Left renal cortex interstitium (tissue), 4 donors: ENCODE results near the gene ZNF628. TPM values are rescaled to one million over a fixed set of nuclear protein-coding genes. Genes with fewer than 3 reads are reported as not detected.
"Not testable (repeated sequence)": the region's sequence is repeated elsewhere in the genome, so short reads cannot be mapped to it uniquely, and the experiment has no call there.

ENCODE experiments used
- DNase-seq, 4 donors: peaks; one replicate each; pipeline ENCODE4 v3.0.0-alpha.2; 2013; ENCODE audit warnings: low read depth in 4 of 4, low spot score in 2 of 4, missing footprints in 1 of 4
- polyA plus RNA-seq, 4 donors: library from polyadenylated mRNA; unstranded; fragments of 120-200 nt; gene quantifications; one replicate each; pipeline ENCODE4 v1.2.1, GENCODE V29; 2013; ENCODE audit not compliant: insufficient read length in 4 of 4

ZNF628 gene
- polyA plus RNA-seq = 1 to 10 TPM; 2.3 to 6.8 (median 4.4) TPM

DNA sequence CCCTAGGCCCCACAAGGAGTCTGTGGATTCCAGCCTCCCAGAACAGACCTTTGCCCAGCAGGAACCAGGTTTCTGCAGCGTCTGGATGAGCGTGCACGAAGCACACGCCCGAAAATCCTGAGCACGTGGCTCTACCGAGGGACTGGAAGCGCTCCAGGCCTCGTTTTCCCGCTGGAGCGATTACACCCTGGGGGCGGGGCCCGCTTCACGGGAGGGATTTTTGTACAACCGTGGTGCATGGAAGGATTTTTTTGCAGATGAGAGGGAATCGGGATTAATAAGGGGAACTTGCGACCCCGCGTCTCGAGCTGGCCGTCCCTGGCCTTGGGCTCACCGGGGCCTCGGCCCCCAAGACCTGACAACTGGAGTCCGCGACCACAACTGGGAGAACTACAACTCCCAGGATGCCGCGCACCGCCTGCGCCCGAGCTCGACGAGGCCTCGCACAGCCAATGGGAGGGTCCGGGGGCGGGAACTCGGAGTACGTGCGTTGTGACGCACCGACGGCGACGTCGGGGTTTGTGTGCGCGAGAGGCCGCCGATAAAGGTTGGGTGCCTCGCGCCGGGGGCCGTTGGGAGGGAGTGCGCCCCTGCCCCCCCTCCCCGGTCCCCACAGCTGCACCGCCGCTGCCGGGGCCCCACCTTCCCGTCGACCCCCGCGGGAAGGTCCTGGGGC, at the start of gene ZNF628:
Gene ZNF628 (plus strand): TSS at position 518 of the 676 bp plus-strand sequence. CDS start 3,294 bp downstream, outside the sequence.
- DNase-seq = peak; percentile 90 to 98 (median 96)

DNA sequence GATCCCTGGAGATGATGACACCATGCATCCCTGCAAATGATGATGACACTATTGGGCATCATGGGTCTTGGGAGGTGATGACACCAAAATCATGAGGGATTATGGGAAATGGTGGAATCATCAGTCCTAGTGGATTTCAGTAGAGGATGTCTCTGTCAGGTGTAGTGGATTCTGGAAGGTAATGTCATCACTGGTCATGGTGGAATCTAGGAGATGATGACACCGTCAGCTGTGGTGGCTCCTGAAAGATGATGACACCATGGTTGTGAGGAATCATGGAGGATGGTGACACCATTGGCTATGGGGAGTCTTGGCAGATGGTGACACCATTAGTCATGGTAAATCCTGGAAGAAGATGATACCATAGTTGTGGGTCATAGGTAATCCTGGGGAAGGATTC, 45.2 kb upstream of the ZNF628 start:
- no peak for DNase-seq

DNA sequence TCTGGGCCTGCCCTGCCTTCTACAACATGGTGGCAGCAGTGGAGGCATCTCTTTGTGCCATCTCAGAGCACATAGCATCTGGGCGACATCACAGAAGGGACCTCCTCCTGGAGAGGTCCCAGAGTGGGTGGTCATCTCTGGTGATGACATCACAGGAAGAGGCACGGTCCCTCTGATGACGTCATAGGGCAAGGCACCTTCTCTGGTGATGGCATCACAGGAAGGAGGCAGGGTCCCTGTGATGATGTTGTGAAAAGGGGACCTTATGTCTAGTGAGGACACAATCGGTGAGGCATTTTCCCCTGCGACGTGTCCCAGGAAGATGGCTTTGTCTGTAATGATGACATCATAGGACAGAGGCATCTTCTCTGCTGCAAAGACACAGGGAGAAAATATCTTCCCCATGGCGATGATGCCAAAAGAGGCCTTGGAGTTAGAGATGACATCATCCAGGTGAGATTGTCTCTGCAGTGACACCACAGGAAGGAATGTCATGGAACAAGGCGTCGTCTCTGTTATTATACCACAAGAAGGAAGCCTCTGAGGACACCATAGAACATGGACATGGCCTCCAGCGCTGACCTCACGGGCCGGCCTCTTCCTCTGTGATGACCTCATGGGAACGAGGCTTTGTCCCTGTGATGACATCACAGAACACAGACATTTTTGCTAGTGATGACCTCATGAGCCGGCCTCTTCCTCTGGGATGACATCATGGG, 44.0 kb upstream of the ZNF628 start:
- DNase-seq = no peak

DNA sequence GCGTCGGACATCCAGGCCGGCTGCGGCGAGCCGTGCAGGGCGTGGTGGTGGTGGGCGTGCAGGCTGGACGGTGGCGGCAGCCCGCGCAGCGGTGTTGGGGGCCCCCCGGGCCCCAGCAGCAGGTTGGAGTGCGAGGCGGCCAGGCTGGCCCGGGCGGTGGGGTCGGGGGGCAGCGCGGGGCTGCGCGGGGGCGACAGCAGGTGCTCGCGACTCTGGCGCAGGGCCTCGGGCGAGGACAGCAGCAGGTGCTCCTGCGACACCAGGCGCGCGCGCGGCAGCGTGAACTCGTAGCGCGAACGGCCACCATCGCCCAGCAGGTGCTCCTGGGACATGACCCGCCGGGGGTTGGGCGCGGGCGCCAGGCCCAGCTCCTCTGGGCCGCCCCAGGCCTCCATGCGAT, 43.1 kb upstream of the ZNF628 start:
- DNase-seq = no peak

DNA sequence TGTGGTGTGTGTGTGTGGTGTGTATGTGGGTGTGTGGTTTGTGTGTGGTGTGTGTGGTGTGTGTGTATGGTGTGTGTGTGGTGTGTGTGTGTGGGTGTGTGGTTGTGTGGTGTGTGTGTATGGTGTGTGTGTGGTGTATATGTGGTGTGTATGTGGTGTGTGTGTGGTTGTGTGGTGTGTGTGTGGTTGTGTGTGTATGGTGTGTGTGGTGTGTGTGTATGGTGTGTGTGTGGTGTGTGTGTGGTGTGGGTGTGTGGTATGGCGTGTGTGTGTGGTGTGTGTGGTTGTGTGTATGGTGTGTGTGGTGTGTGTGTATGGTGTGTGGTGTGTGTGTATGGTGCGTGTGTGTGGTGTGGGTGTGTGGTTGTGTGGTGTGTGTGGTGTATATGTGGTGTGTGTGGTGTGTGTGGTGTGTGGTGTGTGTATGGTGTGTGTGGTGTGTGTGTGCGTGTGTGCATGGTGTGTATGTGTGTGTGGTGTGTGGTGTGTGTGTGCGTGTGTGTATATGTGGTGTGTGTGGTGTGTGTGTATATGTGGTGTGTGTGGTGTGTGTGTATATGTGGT, 42.0 kb upstream of the ZNF628 start:
- no peak for DNase-seq

DNA sequence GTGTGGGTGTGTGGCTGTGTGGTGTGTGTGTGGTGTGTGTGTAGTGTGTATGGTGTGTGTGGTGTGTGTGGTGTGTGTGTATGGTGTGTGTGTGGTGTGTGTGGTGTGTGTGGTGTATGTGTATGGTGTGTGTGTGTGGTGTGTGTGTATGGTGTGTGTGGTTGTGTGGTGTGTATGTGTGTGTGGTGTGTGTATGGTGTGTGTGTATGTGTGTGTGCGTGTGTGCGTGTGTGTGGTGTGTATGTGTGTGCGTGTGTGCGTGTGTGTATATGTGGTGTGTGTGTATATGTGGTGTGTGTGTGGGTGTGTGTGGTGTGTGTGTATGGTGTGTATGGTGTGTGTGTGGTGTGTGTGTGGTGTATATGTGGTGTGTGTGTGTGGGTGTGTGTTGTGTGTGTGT, 41.4 kb upstream of the ZNF628 start:
- no peak for DNase-seq

DNA sequence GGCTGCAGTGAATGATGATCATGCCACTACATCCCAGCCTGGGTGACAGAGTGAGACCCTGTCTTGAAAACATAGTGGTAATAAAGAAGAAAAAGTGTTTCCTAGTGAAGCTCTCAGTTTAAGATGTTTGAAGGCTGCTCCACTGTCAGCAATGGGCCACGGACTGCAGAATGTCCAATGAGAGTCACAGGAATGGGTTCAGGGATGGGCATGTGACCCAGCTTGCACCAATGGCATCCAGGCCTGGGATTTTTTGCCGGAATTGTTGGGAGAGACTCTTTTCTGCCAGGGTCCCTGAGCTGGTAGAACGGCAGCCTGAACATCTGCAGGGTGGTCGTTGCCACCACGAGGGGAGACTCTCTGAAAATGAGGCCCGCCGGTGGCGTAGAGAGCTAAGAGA, 39.6 kb upstream of the ZNF628 start:
- no peak for DNase-seq

DNA sequence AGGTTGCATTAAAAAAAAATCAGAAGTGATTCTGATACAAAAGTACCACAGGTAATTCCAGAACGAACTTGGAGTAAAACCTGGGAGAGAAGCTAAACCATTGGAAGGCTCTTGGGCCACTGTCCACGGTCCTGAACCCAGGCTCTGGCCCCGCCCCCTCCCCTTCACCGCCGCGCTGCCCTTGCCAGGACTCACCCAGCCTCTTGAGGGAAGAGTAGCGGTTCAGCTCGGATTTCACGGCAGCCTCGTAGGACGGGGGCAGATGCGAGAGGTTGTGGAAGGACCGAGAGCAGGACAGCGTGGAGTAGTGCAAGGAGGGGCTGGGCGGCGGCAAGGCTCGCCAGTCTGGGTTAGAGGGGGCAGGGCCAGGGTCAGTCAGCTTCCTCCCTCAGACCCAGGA, 39.0 kb upstream of the ZNF628 start:
- DNase-seq = peak in 1 of 4 donors; percentile 65

DNA sequence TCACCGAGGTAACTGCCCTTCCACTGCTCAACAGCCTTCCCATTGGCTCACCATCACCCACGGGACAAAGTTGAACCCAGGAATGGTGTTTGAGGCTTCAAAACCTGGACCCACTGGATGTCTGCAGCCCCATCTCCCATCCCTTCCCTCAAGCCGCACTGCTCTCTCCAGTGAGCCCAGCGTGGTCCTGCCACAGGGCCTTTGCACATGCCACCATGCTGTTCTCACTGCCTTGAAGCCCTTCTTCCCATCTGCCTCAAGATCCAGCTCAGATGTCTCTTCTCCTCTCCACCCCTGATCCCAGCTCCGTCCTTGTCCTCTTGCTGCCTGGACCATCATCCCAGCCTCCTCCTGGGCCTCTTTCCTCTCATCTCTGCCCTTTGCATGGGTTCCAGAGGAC, 37.4 kb upstream of the ZNF628 start:
- no peak for DNase-seq

DNA sequence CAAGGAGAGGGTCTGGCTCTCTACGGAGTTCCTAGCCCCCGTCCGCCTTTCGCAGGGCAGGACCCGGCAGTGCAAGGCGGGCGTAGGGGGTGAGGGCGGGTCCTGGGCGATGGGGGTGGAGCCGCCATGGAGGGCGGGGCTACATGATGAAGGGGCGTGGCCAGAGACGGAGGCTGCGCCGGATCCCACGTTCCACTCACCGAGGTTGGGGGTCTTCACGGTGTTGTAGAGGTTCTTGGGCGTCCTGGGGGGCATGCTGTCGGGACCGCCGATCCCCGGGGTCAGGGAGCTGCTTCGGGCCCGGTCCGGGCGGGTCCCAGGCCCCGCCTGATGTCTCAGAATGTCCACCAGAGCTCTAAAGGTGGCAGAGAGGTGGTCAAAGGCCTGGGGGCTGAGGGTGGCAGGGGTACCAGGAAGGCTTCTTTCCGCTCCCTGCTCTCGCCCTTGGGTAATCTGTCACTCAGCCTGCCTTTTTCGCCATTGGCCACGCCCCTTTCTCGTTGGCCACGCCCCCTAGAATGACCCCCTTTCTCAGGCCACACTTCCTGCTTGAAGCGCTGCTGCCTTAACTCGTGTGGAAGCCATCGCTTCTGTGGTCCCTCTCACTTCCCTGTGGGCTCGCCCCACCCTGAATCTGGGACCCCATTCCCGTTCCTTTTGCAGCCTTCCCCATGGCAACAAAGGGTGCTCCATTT, 35.9 kb upstream of the ZNF628 start:
- no peak for DNase-seq

DNA sequence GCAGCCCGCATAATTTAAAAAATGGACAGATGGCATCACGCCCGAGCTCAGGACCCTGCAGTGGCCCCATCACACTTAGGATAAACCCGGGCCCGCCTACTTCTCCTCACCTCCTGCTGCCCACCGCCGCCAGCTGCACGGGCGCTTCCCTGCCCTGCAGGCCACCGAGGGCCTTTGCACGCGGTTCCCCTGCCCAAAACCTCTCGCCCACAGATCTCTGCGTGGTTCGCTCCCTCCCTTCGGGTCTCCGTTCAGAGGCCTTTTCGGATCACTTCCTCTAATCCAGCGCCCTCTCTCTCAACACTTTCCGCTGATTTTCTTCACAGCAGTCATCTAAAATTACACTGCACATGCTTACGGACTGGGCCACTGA, 35.1 kb upstream of the ZNF628 start:
- no peak for DNase-seq

DNA sequence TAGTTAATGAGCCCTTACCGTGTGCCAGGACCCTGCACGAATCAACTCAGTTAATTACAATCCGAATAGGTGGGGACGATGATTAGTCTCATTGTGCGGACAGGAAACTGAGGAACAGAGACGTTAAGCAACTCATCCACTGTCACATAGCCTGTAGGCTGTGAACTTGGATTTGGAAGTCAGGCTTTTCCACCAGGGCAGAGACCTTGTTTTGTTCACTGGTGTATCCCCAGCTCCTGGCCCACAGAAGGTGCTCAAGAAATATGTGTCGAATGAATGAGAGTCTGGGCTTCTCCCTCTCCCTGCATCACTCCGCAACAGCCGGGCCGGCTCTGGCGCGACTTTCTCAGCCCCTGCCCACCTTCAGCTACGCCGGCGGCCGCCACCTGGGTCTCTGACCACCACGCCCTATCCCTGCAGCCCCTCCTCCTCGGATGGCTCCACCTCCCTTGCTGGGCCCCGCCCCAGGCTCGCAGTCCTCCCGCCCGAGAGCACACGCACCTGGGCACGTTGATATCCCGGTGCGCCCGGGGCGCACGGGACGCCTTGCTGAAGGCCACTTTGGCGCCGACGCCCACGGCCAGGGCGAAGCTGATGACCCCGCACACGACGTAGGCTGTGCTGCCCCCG, 34.6 kb upstream of the ZNF628 start:
- no peak for DNase-seq

DNA sequence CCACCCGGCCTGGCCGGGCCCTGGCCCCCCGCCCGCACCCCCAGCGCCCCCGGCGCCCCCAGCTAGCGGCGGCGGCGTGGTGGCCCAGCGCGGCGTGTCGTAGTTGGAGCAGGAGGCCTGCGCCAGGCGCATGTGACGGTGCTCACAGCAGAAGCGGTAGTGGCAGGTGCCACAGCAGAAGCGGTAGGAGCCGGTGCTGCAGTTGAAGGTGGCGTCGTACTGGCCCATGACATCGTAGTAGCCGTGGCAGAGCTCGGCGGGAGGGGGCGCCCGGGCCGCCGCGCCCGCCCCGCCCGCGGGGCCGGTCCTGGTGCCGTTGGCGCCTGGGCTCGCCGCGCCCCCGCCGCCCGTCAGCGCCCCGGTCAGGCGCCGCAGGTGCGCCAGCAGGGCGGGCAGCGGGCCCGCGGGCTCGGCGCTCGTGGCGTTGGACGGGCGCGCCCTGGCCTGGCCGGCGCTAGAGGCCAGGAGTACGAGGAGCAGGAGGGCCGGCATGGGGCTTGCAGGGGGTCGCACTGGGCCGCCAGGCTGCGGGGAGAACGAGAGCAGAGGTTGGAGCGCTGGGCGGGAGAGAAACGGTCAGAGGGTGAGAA, 34.0 kb upstream of the ZNF628 start:
- DNase-seq = no peak

DNA sequence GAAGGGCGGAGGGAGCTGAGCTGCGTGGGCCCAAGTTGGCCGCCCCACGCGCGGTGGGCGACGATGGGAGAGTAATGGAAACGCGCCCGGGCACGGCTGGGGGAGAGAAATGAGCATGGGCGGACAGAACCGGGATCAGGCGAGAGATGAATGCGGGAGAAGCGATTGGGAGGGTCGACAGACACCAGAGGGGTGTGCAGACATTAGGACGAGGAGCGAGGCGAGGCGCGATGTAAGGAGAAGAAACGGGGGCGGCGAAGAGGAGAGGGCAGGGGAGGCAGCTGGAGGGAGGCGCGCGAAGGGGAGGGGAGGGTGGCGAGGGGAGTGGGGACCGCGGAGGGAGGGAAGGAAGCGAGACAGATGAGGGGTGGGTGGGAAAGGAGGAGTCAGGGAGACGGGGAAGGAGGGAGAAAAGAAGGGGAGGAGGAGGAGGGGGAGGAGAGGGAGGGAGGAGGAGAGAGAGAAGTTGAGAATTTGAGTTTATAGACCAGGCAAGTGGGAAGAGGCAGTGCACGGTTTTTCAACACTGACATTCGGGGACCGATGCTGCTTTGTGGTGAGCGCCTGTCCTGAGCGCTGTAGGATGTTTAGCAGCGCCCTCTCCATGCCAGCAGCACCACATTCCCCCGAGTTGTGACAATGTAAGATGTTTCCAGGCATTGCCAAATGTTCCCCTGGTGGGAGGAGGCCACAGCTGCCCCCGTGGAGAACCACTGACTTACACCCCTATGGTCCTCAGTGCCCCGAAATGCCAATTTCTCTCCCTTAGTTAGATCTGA, 33.2 kb upstream of the ZNF628 start, which contains the start of gene SHISA7:
Gene SHISA7 (minus strand): TSS at position 256 of the 779 bp plus-strand sequence. CDS start 437 bp downstream, outside the sequence.
- no peak for DNase-seq

DNA sequence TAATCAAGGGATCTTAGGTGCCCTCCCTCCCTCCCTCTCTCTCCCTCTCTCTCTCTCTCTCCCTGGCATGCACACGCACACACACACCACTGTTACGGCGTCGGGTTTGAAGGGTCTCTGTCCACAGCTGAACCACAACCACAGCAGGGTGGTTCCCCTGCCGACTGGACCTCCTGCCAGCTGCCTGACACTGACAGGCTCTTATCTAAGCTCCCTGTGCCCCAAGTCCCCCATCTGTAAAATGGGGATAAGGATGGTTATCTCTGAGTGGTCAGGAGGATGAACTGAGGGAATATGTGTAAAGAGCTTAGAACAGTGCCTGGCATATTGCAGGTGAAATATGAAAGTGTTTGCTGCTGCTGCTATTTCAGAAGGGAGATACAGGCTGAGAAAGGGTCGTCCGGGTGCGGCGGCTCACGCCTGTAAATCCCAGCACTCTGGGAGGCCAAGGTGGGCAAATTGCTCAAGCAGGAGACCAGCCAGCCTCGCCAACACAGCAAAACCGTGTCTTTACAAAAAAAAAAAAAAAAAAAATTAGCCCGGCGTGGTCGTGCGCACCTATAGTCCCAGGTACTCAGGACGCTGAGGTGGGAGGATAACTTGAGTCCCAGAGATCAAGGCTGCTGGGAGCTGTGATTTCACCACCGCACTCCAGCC, 32.5 kb upstream of the ZNF628 start:
- DNase-seq = no peak

DNA sequence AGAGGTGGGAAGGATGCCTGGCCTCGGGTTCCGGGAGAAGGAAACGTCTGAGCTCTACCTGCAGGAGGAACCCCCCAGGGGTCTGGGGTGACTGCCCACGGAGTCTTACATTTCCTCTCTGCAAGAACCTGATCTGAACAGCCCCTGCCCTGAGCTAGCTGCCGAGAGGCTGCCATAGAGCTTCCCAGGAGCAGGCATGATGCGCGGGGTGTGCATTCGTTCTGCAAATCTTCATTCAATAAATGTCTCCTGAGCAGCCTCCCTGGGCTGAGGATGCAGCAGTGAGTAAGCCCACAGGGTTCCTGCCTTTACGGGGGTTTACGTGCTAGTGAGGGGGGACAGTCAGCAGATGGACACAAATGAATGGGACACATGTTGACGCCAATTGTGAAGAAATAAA, 31.8 kb upstream of the ZNF628 start:
- no peak for DNase-seq

DNA sequence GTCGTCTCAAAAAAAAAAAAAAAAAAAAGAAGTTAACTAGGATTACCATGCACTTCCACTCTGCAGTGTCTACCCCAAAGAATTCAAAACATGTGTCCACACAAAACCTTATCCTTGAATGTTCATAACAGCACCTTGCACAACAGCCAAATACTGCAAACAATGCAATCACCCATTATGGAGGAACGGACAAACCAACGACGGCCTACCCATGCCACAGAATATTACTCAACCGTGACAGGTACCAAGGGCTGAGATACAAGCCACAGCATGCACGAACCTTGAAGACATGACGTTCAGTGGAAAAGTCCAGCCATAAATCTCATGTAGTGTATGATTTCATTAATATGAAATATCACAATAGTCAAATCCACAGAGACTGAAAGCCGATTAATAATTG, 30.4 kb upstream of the ZNF628 start:
- DNase-seq = no peak

DNA sequence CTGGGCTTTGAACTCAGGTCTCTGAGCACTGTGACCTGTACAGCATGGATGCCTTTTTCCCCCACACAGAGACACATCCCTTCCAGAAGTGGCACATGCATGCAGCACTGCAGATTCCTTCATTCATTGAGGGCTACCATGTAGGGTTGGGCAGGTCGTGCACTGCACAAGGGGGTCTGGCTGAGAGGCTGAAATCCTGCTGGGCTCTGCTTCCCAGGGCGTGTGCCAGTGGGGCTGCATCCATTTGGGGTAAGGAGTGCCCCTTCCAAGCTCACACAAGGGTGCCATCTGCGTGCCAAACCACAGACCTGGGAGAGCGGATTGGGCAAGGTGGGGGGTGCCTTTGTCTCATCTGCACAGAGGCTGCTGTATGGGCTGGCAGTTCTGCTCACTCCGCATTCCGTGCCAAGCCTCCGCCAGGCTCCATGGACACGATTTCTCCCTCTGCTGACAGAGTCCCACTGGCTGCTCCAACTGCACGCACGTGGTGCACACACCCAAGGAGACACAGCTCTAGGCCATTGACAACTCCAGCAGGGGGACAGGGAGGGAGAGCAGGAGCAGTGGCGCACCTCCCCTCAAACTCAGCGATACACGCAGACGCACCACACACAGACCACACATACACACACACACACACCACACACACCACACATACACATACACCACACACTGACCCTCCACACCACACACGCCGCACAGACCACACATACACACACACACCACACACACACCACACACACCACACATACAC, 28.8 kb upstream of the ZNF628 start:
- no peak for DNase-seq

DNA sequence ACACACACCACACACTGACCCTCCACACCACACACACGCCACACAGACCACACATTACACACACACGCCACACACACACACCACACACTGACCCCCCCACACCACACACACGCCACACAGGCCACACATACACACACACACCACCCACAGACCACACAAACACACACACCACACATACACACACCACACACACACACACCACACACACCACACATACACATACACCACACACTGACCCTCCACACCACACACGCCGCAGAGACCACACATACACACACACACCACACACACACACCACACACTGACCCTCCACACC, 28.3 kb upstream of the ZNF628 start:
- DNase-seq = not testable (repeated sequence)
